ENCODE data around the gene POLR1A. TPM values are rescaled to one million over a fixed set of nuclear protein-coding genes. Genes with fewer than 3 reads are reported as not detected.

The POLR1A gene
- total and polyA plus RNA-seq, 2 of the 8 experiments (the other 6 are each of a cell fraction or from before 2014, with no cell fraction given) = 8.9 to 58.1 TPM

DNA sequence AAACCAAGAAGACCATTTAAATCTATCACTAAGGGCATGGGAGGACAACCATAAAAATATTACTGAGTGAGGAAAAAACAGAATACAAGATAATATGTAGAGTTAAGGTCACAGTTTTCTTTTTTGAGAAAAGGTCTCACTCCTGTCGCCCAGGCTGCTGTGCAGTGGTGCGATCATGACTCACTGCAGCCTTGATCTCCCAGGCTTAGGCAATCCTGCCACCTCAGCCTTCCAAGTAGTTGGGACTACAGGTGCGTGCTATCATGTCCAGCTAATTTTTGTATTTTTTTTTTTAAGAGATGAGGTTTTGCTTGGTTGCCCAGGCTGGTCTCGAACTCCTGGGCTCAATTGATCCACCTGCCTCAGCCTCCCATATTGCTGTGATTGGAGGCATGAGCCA is 24.0 kb downstream of the POLR1A start:
- H3K4me1 ChIP-seq (replicated peaks in 1 of 4; ENCODE audit: control insufficient read depth in 3 of 4, insufficient read depth in 4 of 4, low read length in 3 of 4) = no peaks in the 10 kb centered on the region
- no peak overlapping the region for H2BK5ac ChIP-seq (ENCODE audit: low read depth, low read length)
- no peak for FAIRE-seq
- H3K79me1 ChIP-seq (ENCODE audit: low read depth, low read length) = no peaks in the 10 kb centered on the region
- H3K27me3 ChIP-seq (replicated peaks in 1 of 4; ENCODE audit: control insufficient read depth in 3 of 4, extremely low read depth in 1 of 4, insufficient read depth in 3 of 4, low read length in 3 of 4) = no peaks in the 10 kb centered on the region
- H3K4me2 ChIP-seq (ENCODE audit: insufficient read depth in 1 of 2, low read depth in 2 of 2, low read length in 2 of 2) = no peak overlapping the region
- no peak overlapping the region for H2AK5ac ChIP-seq (ENCODE audit: low read depth, low read length)
- no peak overlapping the region for H2AFZ ChIP-seq (ENCODE audit: low read length)
- POLR2A ChIA-PET (ENCODE audit: partially characterized antibody) = interaction anchor here (0.9 kb wide), 1 partner anchor 24 kb away, joined by 4 read pairs; the partner anchor contains the start of genes POLR1A and PTCD3
- no peak overlapping the region for H3K14ac ChIP-seq (ENCODE audit: insufficient read length)
- no peak overlapping the region for H2BK120ac ChIP-seq (replicated peaks; ENCODE audit: low read depth, low read length)
- H3K4ac ChIP-seq (replicated peaks; ENCODE audit: insufficient read length, low read depth, low read length) = no peak overlapping the region
- H3K23ac ChIP-seq (ENCODE audit: insufficient read length) = no peak overlapping the region
- H3K4me3 ChIP-seq (ENCODE audit: extremely low read depth in 1 of 4, insufficient read depth in 2 of 4, low read depth in 3 of 4, low read length in 4 of 4) = no peak overlapping the region
- no peak overlapping the region for H4K91ac ChIP-seq (replicated peaks; ENCODE audit: insufficient read length, low read length)
- no peak overlapping the region for H3K56ac ChIP-seq (replicated peaks; ENCODE audit: insufficient read length, low read depth, low read length)
- no peak overlapping the region for H4K8ac ChIP-seq (ENCODE audit: extremely low read depth, insufficient read depth, low read length)
- no peak overlapping the region for H3K9ac ChIP-seq (replicated peaks in 1 of 4; ENCODE audit: extremely low read depth in 1 of 4, low read depth in 3 of 4, low read length in 3 of 4)
- H3K18ac ChIP-seq (ENCODE audit: extremely low read depth, low read length) = no peak overlapping the region
- H3K23me2 ChIP-seq (ENCODE audit: low read depth, low read length) = no peaks in the 10 kb centered on the region
- WGBS, 2 experiments (ENCODE audit: extremely low coverage in 1 of 2, insufficient coverage in 1 of 2, insufficient read length in 1 of 2, insufficient replicate concordance in 2 of 2, low coverage in 1 of 2, low lambda C conversion rate in 2 of 2, missing lambda C conversion rate in 1 of 2) = 88% methylated on average over 4 of the region's 4 CpGs; no CpG with 5 or more reads in 1 of the 2 experiments
- TF ChIP-seq SP2 (IDR thresholded peaks at IDR 0.05; ENCODE audit: low read length) (no peak), SIX5 (IDR thresholded peaks at IDR 0.05; ENCODE audit: low read depth, low read length) (no peak), SRF (IDR thresholded peaks at IDR 0.05; ENCODE audit: low read depth, low read length) (no peak), JUN (IDR thresholded peaks at IDR 0.05; ENCODE audit: low read depth, low read length) (no peak), EP300 (IDR thresholded peaks at IDR 0.05; ENCODE audit: borderline replicate concordance in 1 of 2, low read depth in 2 of 2, low read length in 2 of 2) (no peak), SP4 (IDR thresholded peaks at IDR 0.05; ENCODE audit: low read length) (no peak), SAP30 (IDR thresholded peaks at IDR 0.05; ENCODE audit: insufficient read depth, insufficient replicate concordance, low read length) (no peak), JUND (IDR thresholded peaks at IDR 0.05; ENCODE audit: low read length) (no peak), HDAC2 (IDR thresholded peaks at IDR 0.05; ENCODE audit: borderline replicate concordance in 1 of 2, low read depth in 2 of 2, low read length in 2 of 2) (no peak)
- TF ChIP-seq, protein P1, sequence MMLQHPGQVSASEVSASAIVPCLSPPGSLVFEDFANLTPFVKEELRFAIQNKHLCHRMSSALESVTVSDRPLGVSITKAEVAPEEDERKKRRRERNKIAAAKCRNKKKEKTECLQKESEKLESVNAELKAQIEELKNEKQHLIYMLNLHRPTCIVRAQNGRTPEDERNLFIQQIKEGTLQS (IDR thresholded peaks at IDR 0.05; ENCODE audit: insufficient read depth, low read depth, low read length) = no peak
- H2BK12ac ChIP-seq (ENCODE audit: low read depth, low read length) = no peak overlapping the region
- H3K9me3 ChIP-seq (ENCODE audit: insufficient read depth in 2 of 2, low read depth in 1 of 2, low read length in 1 of 2) = no peaks in the 10 kb centered on the region
- H2BK20ac ChIP-seq (ENCODE audit: low read length) = no peak overlapping the region
- H4K20me1 ChIP-seq (replicated peaks in 1 of 2; ENCODE audit: control insufficient read depth in 1 of 2, insufficient read depth in 2 of 2, low read length in 2 of 2) = peaks cover 5 to 10% of the 10 kb centered on the region in 2 experiments
- no peak overlapping the region for H2BK15ac ChIP-seq (ENCODE audit: low read length)
- no peaks in the 10 kb centered on the region for H3K79me2 ChIP-seq (ENCODE audit: control insufficient read depth in 1 of 2, insufficient read depth in 2 of 2, low read length in 2 of 2)
- CTCF ChIA-PET (ENCODE audit: partially characterized antibody) = interaction anchor here (0.8 to 5.7 kb wide), 3 partner anchors 7 to 15 kb away, joined by 3 to 27 read pairs (median 27); no protein-coding TSS in a partner anchor
- H3K27ac ChIP-seq (ENCODE audit: low read depth, low read length) = no peak overlapping the region
- H4K5ac ChIP-seq (ENCODE audit: insufficient read length, low read depth, low read length) = no peak overlapping the region
- DNase-seq (ENCODE audit: low read depth in 1 of 2, low spot score in 2 of 2) = no peak
- peaks cover 0 to 65% (median 48%) of the 10 kb centered on the region in 4 experiments; a peak in 7 of 8 replicates for H3K36me3 ChIP-seq (ENCODE audit: control insufficient read depth in 2 of 4, insufficient read depth in 4 of 4, low read length in 3 of 4)

All from H1 (cell line).